ENCODE results near the gene SPON1. TPM values are rescaled to one million over a fixed set of nuclear protein-coding genes. Genes with fewer than 3 reads are reported as not detected.

Gene SPON1
- total and polyA plus RNA-seq, 2 donors (not counting 1 experiment from before 2014, with no cell fraction given), result 0.30 TPM; not detected in 1

DNA sequence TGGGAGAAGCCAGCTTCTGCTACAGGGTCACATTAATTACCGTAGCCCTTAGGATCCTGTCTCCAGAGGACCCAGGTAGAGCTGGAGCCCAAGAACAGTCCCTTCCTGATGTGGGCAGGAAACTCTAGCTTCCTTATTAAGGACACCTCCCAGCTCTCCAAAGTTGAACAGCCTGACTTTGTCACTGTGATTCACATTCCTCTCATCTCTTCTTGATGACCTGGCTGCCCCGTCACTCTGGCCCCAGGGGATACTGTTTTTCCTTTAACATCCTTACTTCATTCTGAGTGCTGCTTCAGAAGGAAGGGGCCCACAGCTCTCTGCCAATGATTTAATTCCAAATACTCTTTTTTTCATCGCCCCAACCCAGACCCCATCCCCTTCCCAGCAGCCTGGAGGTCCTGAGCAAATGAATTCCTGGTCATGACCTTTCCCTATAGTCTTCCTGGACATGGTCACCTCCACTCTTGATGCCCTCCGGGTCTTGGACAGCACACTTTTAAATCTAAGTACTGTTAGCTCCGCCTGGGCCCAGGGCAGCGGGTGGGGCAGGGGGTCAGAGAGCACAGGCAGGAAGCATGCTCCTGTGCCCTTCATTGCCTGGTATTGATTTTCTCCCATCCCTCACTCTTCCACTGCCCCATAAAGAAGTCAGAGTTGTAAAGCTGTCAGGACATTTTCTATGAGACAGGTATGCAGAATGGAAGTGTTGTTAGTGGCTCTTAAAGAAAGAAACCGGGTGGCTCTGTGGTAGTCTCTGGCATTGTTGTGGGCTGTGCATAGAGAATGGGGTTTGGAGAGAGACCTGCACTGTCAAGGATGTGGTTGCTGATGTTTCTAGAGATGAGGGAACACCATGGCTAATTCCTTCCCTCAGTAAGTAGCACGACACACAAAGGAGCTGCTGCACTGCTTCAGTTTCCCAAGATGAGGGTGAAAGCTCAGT is 22.3 kb upstream of the SPON1 start:
- peaks cover 0 to 7% (median 0%) of the 10 kb centered on the region in 3 donors for H3K9me3 ChIP-seq (ENCODE audit: control extremely low read depth in 1 of 3, control insufficient read depth in 2 of 3, insufficient read depth in 1 of 3, low read length in 2 of 3)
- Mint-ChIP-seq H3K4me3 (no peak overlapping the region), H3K9me3 (ENCODE audit: insufficient read depth) (peaks cover 2% of the 10 kb centered on the region), H3K4me1 (peaks cover 1% of the 10 kb centered on the region), H3K27me3 (peaks cover 22% of the 10 kb centered on the region), H3K27ac (no peak overlapping the region)
- H3K36me3 ChIP-seq (replicated peaks in 1 of 2; ENCODE audit: control extremely low read depth in 1 of 2, control insufficient read depth in 1 of 2, extremely low read depth in 1 of 2, insufficient read depth in 2 of 2, low read length in 1 of 2), result no peaks in the 10 kb centered on the region
- H3K4me2 ChIP-seq (replicated peaks; ENCODE audit: low read depth, low read length, poor library complexity, severe bottlenecking), result no peak overlapping the region
- ATAC-seq (ENCODE audit: low read depth), result no peak
- 83% methylated on average over 7 of the region's 8 CpGs for WGBS (ENCODE audit: insufficient coverage)
- H4K20me1 ChIP-seq (ENCODE audit: control insufficient read depth, insufficient read depth, low read length, poor library complexity, severe bottlenecking), result no peaks in the 10 kb centered on the region
- no peak for DNase-seq
- H3K9ac ChIP-seq (ENCODE audit: low read length), result no peak overlapping the region
- POLR2A ChIA-PET, result no interaction called here
- CTCF ChIA-PET, result interaction anchor here (0.7 to 1.3 kb wide), 3 partner anchors 17 to 68 kb away, joined by 3 to 4 read pairs (median 3); no protein-coding TSS in a partner anchor
- H3K4me1 ChIP-seq (ENCODE audit: control insufficient read depth in 2 of 2, insufficient read depth in 2 of 2, low read length in 2 of 2), result no peaks in the 10 kb centered on the region
- no peak overlapping the region for H3K4me3 ChIP-seq (ENCODE audit: control extremely low read depth in 1 of 5, extremely low read depth in 1 of 5, insufficient read depth in 1 of 5, low read depth in 2 of 5, low read length in 4 of 5)
- TF ChIP-seq, protein P1, sequence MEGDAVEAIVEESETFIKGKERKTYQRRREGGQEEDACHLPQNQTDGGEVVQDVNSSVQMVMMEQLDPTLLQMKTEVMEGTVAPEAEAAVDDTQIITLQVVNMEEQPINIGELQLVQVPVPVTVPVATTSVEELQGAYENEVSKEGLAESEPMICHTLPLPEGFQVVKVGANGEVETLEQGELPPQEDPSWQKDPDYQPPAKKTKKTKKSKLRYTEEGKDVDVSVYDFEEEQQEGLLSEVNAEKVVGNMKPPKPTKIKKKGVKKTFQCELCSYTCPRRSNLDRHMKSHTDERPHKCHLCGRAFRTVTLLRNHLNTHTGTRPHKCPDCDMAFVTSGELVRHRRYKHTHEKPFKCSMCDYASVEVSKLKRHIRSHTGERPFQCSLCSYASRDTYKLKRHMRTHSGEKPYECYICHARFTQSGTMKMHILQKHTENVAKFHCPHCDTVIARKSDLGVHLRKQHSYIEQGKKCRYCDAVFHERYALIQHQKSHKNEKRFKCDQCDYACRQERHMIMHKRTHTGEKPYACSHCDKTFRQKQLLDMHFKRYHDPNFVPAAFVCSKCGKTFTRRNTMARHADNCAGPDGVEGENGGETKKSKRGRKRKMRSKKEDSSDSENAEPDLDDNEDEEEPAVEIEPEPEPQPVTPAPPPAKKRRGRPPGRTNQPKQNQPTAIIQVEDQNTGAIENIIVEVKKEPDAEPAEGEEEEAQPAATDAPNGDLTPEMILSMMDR (IDR thresholded peaks at IDR 0.05), result no peak
- no peak for TF ChIP-seq EZH2 (IDR thresholded peaks at IDR 0.05; ENCODE audit: borderline replicate concordance, insufficient read depth, low read depth, low read length, poor library complexity, severe bottlenecking)
- no peak overlapping the region for H3K27ac ChIP-seq (ENCODE audit: low read length in 2 of 2)
- H3K27me3 ChIP-seq (replicated peaks in 1 of 4; ENCODE audit: control extremely low read depth in 1 of 4, control insufficient read depth in 3 of 4, insufficient read depth in 4 of 4, low read length in 3 of 4), result peaks cover 0 to 13% (median 5%) of the 10 kb centered on the region in 4 experiments
- intact Hi-C loops (cut with micrococcal nuclease), result no loop called here
- H3K79me2 ChIP-seq (ENCODE audit: control insufficient read depth, insufficient read depth, low read length), result no peaks in the 10 kb centered on the region
- no peak overlapping the region for H2AFZ ChIP-seq (ENCODE audit: insufficient read depth, low read depth, low read length, poor library complexity, severe bottlenecking)

- POLR2A ChIA-PET, result no interaction called here
- Histone ChIP-seq H3K36me3 (replicated peaks in 1 of 2; ENCODE audit: control extremely low read depth in 1 of 2, control insufficient read depth in 1 of 2, extremely low read depth in 1 of 2, insufficient read depth in 2 of 2, low read length in 1 of 2) (no peaks in the 10 kb centered on the region), H2AFZ (ENCODE audit: insufficient read depth, low read depth, low read length, poor library complexity, severe bottlenecking) (no peak overlapping the region), H3K27me3 (replicated peaks in 1 of 4; ENCODE audit: control extremely low read depth in 1 of 4, control insufficient read depth in 3 of 4, insufficient read depth in 4 of 4, low read length in 3 of 4) (peaks cover 0 to 13% (median 5%) of the 10 kb centered on the region in 4 experiments), H3K27ac (ENCODE audit: low read length in 2 of 2) (no peak overlapping the region), H4K20me1 (ENCODE audit: control insufficient read depth, insufficient read depth, low read length, poor library complexity, severe bottlenecking) (no peaks in the 10 kb centered on the region), H3K4me3 (ENCODE audit: control extremely low read depth in 1 of 5, extremely low read depth in 1 of 5, insufficient read depth in 1 of 5, low read depth in 2 of 5, low read length in 4 of 5) (no peak overlapping the region), H3K9me3 (ENCODE audit: control extremely low read depth in 1 of 3, control insufficient read depth in 2 of 3, insufficient read depth in 1 of 3, low read length in 2 of 3) (peaks cover 0 to 7% (median 0%) of the 10 kb centered on the region in 3 donors), H3K4me2 (replicated peaks; ENCODE audit: low read depth, low read length, poor library complexity, severe bottlenecking) (no peak overlapping the region), H3K4me1 (ENCODE audit: control insufficient read depth in 2 of 2, insufficient read depth in 2 of 2, low read length in 2 of 2) (no peaks in the 10 kb centered on the region), H3K79me2 (ENCODE audit: control insufficient read depth, insufficient read depth, low read length) (no peaks in the 10 kb centered on the region), H3K9ac (ENCODE audit: low read length) (no peak overlapping the region)
- H3K9me3 Mint-ChIP-seq (ENCODE audit: insufficient read depth), result peaks cover 2% of the 10 kb centered on the region
- intact Hi-C loops (cut with micrococcal nuclease), result no loop called here
- no CpG with 5 or more reads among the region's 1 CpG for WGBS (ENCODE audit: insufficient coverage)
- TF ChIP-seq EZH2 (IDR thresholded peaks at IDR 0.05; ENCODE audit: borderline replicate concordance, insufficient read depth, low read depth, low read length, poor library complexity, severe bottlenecking), result no peak
- TF ChIP-seq, protein P1 (IDR thresholded peaks at IDR 0.05), result no peak
- H3K27ac Mint-ChIP-seq, result no peak overlapping the region
- CTCF ChIA-PET, result interaction anchor here (1.3 kb wide), 1 partner anchor 16 kb away, joined by 4 read pairs; no protein-coding TSS in a partner anchor
- no peak overlapping the region for H3K4me3 Mint-ChIP-seq
- ATAC-seq (ENCODE audit: low read depth), result no peak
- no peaks in the 10 kb centered on the region for H3K4me1 Mint-ChIP-seq
- peaks cover 22% of the 10 kb centered on the region for H3K27me3 Mint-ChIP-seq
- DNase-seq, result no peak
These were observed 21.6 kb upstream of the SPON1 start for GRCh38 chr11:13940907-13941256.

Data from B cell (primary cell).